Raji (cell line): ENCODE data around the gene CCNYL1.

Experiments used
- POLR2A ChIP-seq: IDR thresholded peaks from 2 replicates; pipeline ENCODE4 v1.6.1; 2011; ENCODE audit warnings: low read depth, low read length, control low read depth; ENCODE audit not compliant: insufficient read depth

CCNYL1 gene

DNA sequence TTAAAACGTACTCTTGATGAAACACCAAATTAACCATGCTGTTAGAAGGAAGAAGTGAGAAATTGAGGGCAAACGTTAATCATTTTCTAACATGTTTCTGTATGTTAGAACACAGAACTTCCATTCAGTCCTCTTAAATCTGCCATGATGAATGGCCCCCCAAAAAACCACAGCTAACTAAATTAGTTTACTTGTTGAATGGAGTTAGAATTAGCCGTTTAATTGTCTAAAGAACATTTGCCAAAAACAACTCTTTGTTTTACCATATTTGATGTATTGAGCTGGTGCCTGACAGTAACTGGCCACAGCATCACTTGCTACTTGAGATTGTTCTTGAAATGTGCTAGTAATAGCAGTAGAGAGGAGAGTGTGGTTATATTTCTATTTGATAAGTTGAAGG, 12.7 kb downstream of the CCNYL1 start:
- TF ChIP-seq POLR2A = no peak

DNA sequence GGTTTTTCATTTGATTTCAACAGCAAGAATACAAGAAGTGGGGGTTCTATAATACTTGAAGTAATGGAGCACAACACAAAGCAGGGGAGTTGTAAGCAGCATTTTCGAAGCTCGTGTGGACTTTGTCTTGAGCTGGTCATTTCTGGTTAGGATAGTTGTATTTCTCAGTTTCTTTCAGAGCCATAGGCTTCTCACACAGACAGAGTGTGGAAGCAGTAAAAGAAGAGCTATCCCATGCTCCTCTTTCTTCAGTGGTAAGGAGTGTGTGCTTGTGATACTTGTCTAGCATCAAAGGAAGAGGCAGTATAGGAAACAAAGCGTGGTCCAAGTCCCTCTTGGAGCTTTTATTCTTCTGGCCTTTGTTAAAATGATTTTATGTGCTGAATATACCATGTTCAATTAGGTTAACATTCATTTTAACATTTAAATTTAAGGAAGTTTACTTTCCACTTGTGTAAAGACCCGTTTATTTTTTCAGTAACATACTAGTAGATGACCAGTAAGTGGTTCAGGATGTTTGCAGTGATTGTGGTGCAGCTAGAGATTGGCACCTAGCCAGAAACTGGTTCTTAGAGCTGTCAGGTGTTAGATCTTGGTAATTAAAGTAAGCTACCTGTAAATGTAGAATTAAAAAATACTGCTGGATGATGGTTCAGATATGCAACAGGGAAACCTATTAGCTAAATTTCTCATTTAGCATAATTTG, 14.6 kb downstream of the CCNYL1 start:
- no peak for TF ChIP-seq POLR2A

DNA sequence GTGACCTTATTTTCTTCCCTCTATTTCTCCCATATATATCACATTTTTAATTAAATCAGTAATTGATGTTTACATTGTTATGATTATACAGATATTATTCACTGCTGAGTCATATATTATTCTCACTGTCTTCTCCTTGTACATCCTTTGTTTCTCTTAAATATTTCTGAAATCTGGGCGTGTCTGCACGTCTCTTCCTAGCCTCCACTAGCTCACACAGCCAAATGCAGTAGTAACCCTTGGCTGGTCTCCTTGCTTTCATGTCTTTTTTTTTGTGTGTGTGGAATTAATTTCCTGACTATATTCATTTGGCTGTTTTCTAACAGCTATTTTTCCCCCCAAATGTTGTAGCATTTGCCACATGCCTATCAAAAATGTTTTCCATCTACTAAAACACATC, 15.8 kb downstream of the CCNYL1 start:
- no peak for TF ChIP-seq POLR2A

DNA sequence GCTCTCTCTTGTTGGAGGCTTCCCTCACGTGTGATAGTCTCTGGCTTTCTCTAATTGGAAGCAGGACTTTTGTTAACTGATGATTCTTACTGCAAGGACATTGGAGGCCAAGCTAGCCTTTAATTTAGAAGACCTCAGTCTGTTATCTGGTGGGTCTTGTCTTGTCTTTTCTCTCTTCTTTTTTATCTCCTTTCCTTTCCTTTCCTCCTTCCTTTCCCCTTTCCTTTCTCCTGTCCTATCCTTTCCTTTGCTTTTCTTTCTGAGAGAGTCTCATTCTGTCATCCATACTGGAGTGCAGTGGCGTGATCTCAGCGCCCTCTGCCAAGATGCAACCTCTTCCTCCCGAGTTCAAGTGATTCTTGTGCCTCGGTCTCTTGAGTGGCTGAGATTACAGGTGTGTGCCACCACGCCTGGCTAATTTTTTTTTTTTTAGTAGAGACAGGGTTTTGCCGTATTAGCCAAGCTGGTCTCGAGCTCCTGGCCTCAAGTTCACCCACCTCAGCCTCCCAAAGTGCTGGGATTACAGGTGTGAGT, 18.1 kb downstream of the CCNYL1 start:
- no peak for TF ChIP-seq POLR2A

DNA sequence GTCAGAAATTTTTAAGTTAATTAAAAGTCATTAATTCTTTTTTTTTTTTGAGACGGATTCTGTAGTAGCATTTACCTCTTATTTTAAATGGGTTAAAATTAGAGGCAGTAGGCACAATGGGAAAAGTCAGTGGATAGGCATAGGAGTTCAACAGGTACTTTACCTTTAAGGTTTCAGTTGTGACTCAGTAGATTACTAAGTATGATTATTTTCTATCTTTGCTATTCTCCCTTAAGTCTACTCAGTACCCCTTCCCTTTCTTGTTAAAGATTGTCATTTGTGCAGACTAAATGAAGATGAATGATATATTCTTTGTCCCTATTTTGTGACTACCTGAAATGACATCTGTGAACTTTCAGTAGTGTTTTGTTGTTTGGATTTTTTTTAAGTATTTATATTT, 19.7 kb downstream of the CCNYL1 start:
- TF ChIP-seq POLR2A = no peak

DNA sequence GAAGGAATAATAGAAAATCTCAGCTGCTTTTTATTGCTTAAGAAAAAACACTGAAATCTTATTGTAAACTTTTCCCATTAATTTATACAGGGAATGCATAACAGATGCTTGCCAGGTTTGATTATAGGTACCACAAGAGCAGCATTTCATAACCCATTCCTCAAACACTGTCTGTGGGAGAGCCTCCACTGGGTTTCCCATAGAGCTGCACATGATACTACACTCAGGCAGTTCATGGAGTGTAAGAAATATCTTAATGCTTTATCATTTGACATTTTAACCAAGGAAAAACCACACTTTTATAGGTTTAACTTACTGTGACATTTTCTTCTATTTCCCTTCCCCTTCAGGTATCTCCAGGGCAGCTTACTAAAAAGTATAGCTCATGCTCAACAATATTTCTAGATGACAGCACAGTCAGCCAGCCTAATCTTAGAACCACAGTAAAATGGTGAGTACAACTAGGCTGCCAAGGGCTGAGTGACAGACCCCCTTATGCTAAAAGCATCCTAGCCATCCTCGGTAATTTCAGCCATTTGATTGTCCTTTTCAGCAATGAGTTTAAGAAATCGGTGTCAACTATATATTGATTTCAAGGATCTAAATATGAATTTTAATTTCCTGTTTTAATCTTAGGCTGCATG, 22.3 kb downstream of the CCNYL1 start:
- no peak for TF ChIP-seq POLR2A

DNA sequence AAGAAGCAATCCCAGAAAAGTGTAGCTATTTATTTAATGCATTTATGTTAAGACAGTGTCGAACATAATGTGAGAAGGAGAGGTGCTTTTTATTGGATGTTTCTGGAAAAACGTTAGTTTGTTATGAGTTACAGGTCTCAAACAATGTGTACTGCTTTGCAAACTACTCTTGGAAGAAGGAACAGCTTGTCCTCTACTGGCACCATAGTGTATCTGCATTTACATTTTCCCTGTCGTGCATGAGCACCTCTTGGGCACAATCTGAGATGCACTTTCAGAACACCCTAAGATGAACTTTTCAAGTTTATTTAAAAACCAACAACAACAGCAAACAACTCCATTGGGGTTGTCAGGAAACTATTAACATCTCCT, 22.8 kb downstream of the CCNYL1 start:
- TF ChIP-seq POLR2A = no peak

DNA sequence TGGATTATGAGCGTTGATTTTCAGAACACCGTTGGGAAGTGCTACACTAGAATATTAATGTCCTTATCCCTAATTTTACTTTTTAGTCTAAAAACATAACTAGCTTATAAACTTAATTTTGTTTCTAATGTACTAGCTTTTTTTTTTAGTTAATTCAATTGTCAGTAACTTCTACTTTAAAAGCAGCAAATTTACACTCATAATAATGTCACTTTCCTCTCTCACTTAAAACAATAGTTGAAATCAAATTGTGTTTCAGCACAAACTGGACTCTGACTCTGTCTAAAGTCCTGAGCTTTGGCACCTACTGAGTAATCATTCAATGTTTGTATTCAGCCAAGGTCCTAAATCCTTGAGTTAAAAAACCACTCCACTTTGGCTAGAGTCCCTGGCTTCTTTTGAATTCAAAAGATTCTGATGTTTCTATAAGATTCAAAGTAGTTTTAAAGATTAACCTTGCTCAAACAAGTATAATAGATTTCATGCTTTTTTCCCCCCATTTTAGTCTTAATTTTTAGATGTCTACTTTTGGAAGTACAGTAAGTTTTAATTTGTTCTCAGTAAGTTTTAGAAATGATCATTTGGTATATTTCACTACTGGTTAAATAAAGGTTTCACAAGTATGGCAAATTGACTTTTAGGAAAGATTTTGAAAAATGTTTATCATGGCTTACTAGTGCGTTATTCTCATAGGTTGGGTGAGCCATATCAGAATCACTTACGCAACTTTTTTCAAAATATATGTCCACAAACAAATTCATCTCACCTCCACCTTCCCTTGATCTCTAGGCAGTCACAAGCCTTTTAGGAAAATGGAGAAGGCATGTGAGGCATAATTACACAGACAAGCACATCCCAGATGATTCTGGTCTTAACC, 23.4 kb downstream of the CCNYL1 start:
- no peak for TF ChIP-seq POLR2A

DNA sequence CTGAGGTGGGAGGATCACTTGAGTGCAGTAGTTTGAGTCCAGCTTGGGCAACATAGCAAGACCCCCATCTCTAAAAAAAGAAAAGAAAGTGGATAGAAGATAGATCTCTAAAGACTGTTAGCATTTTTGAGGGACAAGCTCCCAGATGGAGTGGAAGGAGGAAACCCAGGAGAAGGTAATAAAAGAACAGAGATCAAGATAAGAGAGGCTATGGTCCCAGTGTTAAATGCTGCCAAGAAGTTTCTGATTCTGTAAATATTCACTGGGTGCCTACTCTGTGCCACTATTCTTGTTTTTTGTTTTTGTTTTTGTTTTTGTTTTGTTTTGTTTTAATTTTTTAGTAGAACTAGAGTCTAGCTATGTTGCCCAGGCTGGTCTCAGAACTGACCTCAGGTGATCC, 32.1 kb downstream of the CCNYL1 start:
- no peak for TF ChIP-seq POLR2A

DNA sequence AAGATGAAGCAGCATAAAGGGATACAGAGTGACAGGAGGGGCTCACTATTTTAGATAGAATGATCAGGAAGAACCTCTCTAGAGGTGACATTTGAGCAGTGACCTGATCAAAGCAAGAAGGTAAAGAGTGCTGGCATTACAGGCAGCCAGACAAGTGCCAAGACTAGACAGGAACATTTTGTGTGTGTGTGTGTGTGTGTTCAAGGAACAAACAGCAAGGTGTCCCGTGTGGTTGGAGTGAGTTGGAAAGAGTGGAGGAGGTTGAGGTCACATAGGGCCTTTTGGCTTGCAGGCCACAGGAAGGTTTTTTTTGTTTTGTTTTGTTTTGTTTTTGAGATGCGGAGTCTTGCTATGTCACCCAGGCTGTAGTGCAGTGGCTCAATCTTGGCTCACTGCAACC, 32.6 kb downstream of the CCNYL1 start:
- TF ChIP-seq POLR2A = no peak

DNA sequence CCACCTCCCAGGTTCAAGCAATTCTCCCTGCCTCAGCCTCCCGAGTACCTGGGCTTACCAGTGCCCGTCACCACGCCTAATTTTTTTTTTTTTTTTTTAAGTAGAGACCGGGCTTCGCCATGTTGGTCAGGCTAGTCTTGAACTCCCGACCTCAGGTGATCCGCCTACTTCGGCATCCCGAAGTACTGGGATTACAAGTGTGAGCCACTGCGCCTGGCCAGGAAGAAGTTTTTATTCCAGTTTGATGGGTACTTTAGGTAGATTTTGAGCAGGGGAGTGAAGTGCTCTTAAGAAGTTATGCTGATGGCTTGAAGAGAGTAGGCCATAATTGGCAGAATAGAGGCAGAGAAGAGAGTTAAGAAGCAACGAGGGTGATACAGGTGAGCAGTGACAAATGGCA, 33.0 kb downstream of the CCNYL1 start:
- TF ChIP-seq POLR2A = no peak

DNA sequence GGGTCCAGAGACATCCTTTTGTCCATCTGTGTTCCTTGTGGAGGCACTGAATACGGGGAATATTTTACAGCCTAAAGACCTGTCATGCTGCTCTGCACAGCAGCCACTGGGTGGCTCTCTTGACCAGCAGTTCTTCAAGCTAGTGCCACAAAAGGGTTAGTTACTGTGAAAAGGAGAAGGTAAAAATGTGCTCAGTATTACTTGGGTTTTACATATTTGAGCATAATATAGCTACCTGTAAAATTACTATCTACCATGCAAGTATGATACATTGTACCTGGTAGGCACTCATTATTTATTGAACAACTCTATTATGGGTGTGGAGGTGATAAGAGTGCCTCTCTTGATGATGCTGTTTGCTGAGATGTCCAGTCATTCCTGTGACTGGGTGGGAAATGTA, 34.7 kb downstream of the CCNYL1 start:
- no peak for TF ChIP-seq POLR2A

DNA sequence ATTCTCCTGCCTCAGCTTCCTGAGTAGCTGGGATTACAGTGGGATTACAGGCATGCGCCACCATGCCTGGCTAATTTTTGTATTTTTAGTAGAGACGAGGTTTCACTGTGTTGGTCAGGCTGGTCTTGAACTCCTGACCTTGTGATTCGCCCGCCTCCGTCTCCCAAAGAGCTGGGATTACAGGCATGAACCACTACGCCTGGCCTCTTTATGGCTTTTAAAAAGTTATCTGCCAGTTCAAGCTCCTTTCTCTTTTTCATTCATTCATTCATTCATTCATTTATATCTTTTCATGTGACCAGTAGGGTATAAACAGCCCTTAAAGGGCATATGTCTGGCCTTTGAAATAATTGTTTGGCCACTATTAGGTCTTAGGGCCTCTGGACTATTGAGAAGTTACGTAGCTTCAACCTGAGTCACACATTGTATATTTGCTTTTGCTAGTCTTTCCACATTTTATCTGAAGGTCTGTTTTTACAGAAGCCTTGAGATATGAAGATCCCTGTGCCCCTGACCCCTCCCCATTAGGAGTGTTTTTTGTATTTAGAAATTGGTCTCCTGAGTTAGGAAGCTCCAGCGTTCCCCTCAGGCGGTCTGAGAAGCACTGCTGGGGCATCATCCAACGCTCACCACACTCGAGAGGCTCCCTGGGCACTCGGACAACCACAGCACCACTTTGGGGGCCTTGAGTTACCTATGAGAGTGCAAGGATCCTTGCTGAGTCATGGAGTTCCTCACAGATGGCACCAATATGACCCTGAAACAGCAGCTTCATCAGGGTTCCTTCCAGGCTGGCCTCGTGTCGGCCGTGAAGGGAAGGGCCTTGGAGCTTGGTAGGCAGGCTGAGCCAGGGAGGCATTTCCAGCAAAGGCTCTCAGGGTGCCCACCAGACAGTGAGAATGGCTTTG, 36.5 kb downstream of the CCNYL1 start:
- no peak for TF ChIP-seq POLR2A

DNA sequence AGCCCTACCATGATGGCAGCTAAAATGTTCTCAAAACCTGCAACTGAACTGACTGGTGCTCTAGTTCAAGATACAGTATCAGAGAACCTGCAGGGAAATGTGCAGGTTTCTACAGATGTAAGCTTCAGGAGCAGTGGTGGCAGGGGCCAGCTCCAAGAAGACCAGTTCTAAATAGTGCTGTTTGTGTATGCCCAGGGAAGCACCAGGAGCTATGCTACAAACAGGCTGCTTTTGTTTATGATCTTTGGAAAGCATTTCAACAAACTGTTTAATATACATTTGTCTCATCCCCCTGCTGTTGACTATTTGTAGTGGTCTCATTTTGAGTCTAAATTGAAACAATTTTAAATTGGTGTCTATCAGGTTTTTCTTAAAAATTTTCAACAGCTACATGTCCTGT, 37.6 kb downstream of the CCNYL1 start:
- no peak for TF ChIP-seq POLR2A

DNA sequence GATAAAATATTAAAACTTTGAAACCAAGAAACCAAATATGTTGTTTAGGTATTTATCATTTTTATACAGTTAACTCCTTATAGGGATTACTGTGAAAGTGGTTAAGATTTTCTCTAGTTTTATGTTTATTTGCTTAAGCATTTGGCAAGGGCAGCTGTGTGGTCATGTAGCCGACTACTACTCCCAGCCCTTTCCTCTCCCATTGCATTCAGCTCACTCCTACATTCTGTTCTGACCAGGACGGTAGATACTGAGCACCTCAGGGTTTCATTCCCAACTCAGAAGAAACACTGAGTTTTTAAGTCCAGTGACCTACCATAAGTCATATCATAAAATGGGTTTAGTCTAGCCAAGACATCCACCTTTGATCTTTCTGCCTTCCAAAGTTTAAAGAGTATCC, 38.4 kb downstream of the CCNYL1 start:
- no peak for TF ChIP-seq POLR2A
